H9 (cell line): ENCODE results near the gene NANOS1. TPM values are rescaled to one million over a fixed set of nuclear protein-coding genes. Genes with fewer than 3 reads are reported as not detected.
"Not testable (repeated sequence)": the region's sequence is repeated elsewhere in the genome, so short reads cannot be mapped to it uniquely, and the experiment has no call there.

Source experiments
- DNase-seq: peaks from one replicate; pipeline ENCODE4 v3.0.0-alpha.2; 2017
- H2AFZ ChIP-seq: one replicate; pipeline ENCODE4 v1.6.1; 2013; ENCODE audit warnings: mild to moderate bottlenecking, low read length, control low read depth, moderate library complexity
- H2AK5ac ChIP-seq: 2 replicates; pipeline ENCODE4 v1.6.1; 2013; ENCODE audit warnings: low read length, control low read depth, mixed read lengths; ENCODE audit not compliant: insufficient read length
- H2BK120ac ChIP-seq: one replicate; pipeline ENCODE4 v1.6.1; 2013; ENCODE audit warnings: low read depth, mild to moderate bottlenecking, low read length, control low read depth, inconsistent platforms; ENCODE audit not compliant: poor library complexity, severe bottlenecking
- H2BK12ac ChIP-seq: 2 replicates; pipeline ENCODE4 v1.6.1; 2013; ENCODE audit warnings: low read length, control low read depth, mixed read lengths, low read depth; ENCODE audit not compliant: insufficient read length
- H2BK15ac ChIP-seq: 2 replicates; pipeline ENCODE4 v1.6.1; 2013; ENCODE audit warnings: low read depth, low read length, control low read depth
- H2BK20ac ChIP-seq: one replicate; pipeline ENCODE4 v1.6.1; 2013; ENCODE audit warnings: low read depth, mild to moderate bottlenecking, low read length, control low read depth, inconsistent platforms; ENCODE audit not compliant: poor library complexity, severe bottlenecking
- H2BK5ac ChIP-seq: 2 replicates; pipeline ENCODE4 v1.6.1; 2013; ENCODE audit warnings: low read length, control low read depth, mixed read lengths; ENCODE audit not compliant: insufficient read length
- H3K14ac ChIP-seq: 2 replicates; pipeline ENCODE4 v1.6.1; 2013; ENCODE audit warnings: low read length, control low read depth; ENCODE audit not compliant: insufficient read depth
- H3K18ac ChIP-seq: 2 replicates; pipeline ENCODE4 v1.6.1; 2013; ENCODE audit warnings: low read depth, mild to moderate bottlenecking, mixed read lengths, low read length, control low read depth; ENCODE audit not compliant: insufficient read length
- H3K23ac ChIP-seq: 2 replicates; pipeline ENCODE4 v1.6.1; 2013; ENCODE audit warnings: low read length, control low read depth, mixed read lengths, low read depth; ENCODE audit not compliant: insufficient read length
- H3K23me2 ChIP-seq: 2 replicates; pipeline ENCODE4 v1.6.1; 2013; ENCODE audit warnings: low read depth, mild to moderate bottlenecking, mixed read lengths, low read length, control low read depth; ENCODE audit not compliant: insufficient read length, poor library complexity, severe bottlenecking
- H3K27ac ChIP-seq: 2 replicates; pipeline ENCODE4 v1.5.1; 2013; ENCODE audit warnings: low read length, control low read depth, mixed read lengths, low read depth; ENCODE audit not compliant: insufficient read length
- H3K27me3 ChIP-seq: 2 replicates; pipeline ENCODE4 v1.6.1; 2013; ENCODE audit warnings: low read length, control low read depth, inconsistent platforms; ENCODE audit not compliant: insufficient read depth
- H3K4ac ChIP-seq: 2 replicates; pipeline ENCODE4 v1.6.1; 2013; ENCODE audit warnings: low read depth, mild to moderate bottlenecking, control low read depth, inconsistent platforms, low read length, moderate library complexity
- H3K4me1 ChIP-seq: 2 replicates; pipeline ENCODE4 v1.6.1; 2013; ENCODE audit warnings: low read length, control low read depth, inconsistent platforms; ENCODE audit not compliant: insufficient read depth
- H3K4me2 ChIP-seq: 2 replicates; pipeline ENCODE4 v1.6.1; 2013; ENCODE audit warnings: low read length, control low read depth, mixed read lengths; ENCODE audit not compliant: insufficient read length, insufficient read depth
- H3K56ac ChIP-seq: 2 replicates; pipeline ENCODE4 v1.6.1; 2013; ENCODE audit warnings: low read depth, mild to moderate bottlenecking, mixed read lengths, low read length, control low read depth; ENCODE audit not compliant: insufficient read length
- H3K79me1 ChIP-seq: 2 replicates; pipeline ENCODE4 v1.6.1; 2013; ENCODE audit warnings: low read depth, mild to moderate bottlenecking, moderate library complexity, low read length, control low read depth, inconsistent platforms; ENCODE audit not compliant: insufficient read depth, poor library complexity, severe bottlenecking
- H3K79me2 ChIP-seq: 2 replicates; pipeline ENCODE4 v1.6.1; 2013; ENCODE audit warnings: low read length, control low read depth, inconsistent platforms; ENCODE audit not compliant: insufficient read depth
- H3K9ac ChIP-seq: 2 replicates; pipeline ENCODE4 v1.6.1; 2013; ENCODE audit warnings: low read length, control low read depth, mixed read lengths; ENCODE audit not compliant: insufficient read length; ENCODE audit errors: extremely low read depth
- H3K9me3 ChIP-seq: one replicate; pipeline ENCODE4 v1.6.1; 2013; ENCODE audit warnings: low read depth, low read length, inconsistent platforms; ENCODE audit not compliant: control insufficient read depth
- H3T11ph ChIP-seq: one replicate; pipeline ENCODE4 v1.6.1; 2013; ENCODE audit warnings: mild to moderate bottlenecking, low read length, control low read depth, inconsistent platforms
- H4K20me1 ChIP-seq: one replicate; pipeline ENCODE4 v1.6.1; 2013; ENCODE audit not compliant: control insufficient read depth, insufficient read length, insufficient read depth
- H4K5ac ChIP-seq: 2 replicates; pipeline ENCODE4 v1.6.1; 2013; ENCODE audit warnings: low read depth, mild to moderate bottlenecking, mixed read lengths, low read length, control low read depth; ENCODE audit not compliant: insufficient read length
- H4K8ac ChIP-seq: replicated peaks from 2 replicates; pipeline ENCODE4 v1.6.1; 2013; ENCODE audit warnings: low read length, control low read depth, mixed read lengths, low read depth; ENCODE audit not compliant: insufficient read length
- H4K91ac ChIP-seq: 2 replicates; pipeline ENCODE4 v1.6.1; 2013; ENCODE audit warnings: low read depth, mild to moderate bottlenecking, moderate library complexity, mixed read lengths, low read length, control low read depth; ENCODE audit not compliant: insufficient read length
- H3K27ac Mint-ChIP-seq, 3 experiments: 2 replicates in 2 of 3; 3 replicates in 1 of 3; pipeline ENCODE4 v1.8.0; 2020 to 2021; ENCODE audit warnings: mixed read lengths in 3 of 3, mild to moderate bottlenecking in 1 of 3, moderate library complexity in 1 of 3
- H3K27me3 Mint-ChIP-seq: 2 replicates; pipeline ENCODE4 v1.8.0; 2021; ENCODE audit warnings: low read depth, mild to moderate bottlenecking, moderate library complexity, mixed read lengths
- H3K36me3 Mint-ChIP-seq, 3 experiments: 2 replicates in 2 of 3; 3 replicates in 1 of 3; pipeline ENCODE4 v1.8.0; 2020 to 2021; ENCODE audit warnings: low read depth in 3 of 3, mixed read lengths in 3 of 3; ENCODE audit not compliant: insufficient read depth in 1 of 3
- H3K4me1 Mint-ChIP-seq, 2 experiments: 2 replicates each; pipeline ENCODE4 v1.8.0; 2020; ENCODE audit warnings: mixed read lengths in 2 of 2
- H3K4me3 Mint-ChIP-seq, 2 experiments: 2 replicates in 1 of 2; 3 replicates in 1 of 2; pipeline ENCODE4 v1.8.0; 2020 to 2021; ENCODE audit warnings: mild to moderate bottlenecking in 2 of 2, mixed read lengths in 2 of 2, moderate library complexity in 1 of 2
- H3K9me3 Mint-ChIP-seq, 2 experiments: 2 replicates in 1 of 2; 3 replicates in 1 of 2; pipeline ENCODE4 v1.8.0; 2020; ENCODE audit warnings: mild to moderate bottlenecking in 2 of 2, mixed read lengths in 2 of 2, moderate library complexity in 1 of 2
- CTCF ChIP-seq: fragments of 200-600 bp; sonication (generic); conservative IDR thresholded peaks from 3 replicates; pipeline ENCODE4 v1.8.0; 2021; ENCODE audit warnings: antibody characterized with exemption, mild to moderate bottlenecking
- WGBS: extraction: QIAGEN DNeasy Blood & Tissue Kit; methylation state at CpG from one replicate; pipeline ENCODE4 v1.1.7; 2013; ENCODE audit warnings: missing lambda C conversion rate, low lambda C conversion rate, mixed read lengths; ENCODE audit not compliant: insufficient read length; ENCODE audit errors: extremely low coverage; 5-methylcytosine and 5-hydroxymethylcytosine counted together
- total RNA-seq: library from RNA; stranded (reverse); gene quantifications from 2 replicates; pipeline ENCODE4 v1.2.1, GENCODE V29; 2021

NANOS1 gene
- total RNA-seq, 1 experiment from 2014 or later = 4.5 TPM

GRCh38 chr10:119026301-119027110 lies 3.0 kb upstream of the NANOS1 start:
- Mint-ChIP-seq H3K4me3 (peak overlapping the region in 1 of 2 experiments; percentile 9; a peak in 1 of 5 replicates), H3K4me1 (peaks cover 24 to 34% of the 10 kb centered on the region in 2 experiments), H3K9me3 (no peaks in the 10 kb centered on the region), H3K27ac (no peak overlapping the region; a peak in 1 of 7 replicates), H3K27me3 (peaks cover 2% of the 10 kb centered on the region; the same call in 1 of the 2 replicates), H3K36me3 (no peaks in the 10 kb centered on the region)
- Histone ChIP-seq H3K4me1 (peaks cover 5% of the 10 kb centered on the region; the same call in 1 of the 2 replicates), H2AFZ (no peak overlapping the region), H2BK5ac (no peak overlapping the region), H3K4ac (no peak overlapping the region), H4K20me1 (no peaks in the 10 kb centered on the region), H3K79me2 (no peaks in the 10 kb centered on the region), H4K5ac (no peak overlapping the region), H3K23me2 (peaks cover 7% of the 10 kb centered on the region), H2BK20ac (no peak overlapping the region), H3K23ac (no peak overlapping the region), H3K18ac (no peak overlapping the region), H3K56ac (no peak overlapping the region), H3K9me3 (no peaks in the 10 kb centered on the region), H2BK15ac (no peak overlapping the region), H2BK120ac (no peak overlapping the region), H4K8ac (no peak overlapping the region), H3K14ac (no peak overlapping the region), H2AK5ac (no peak overlapping the region), H3K79me1 (no peaks in the 10 kb centered on the region), H4K91ac (no peak overlapping the region), H2BK12ac (no peak overlapping the region), H3K27ac (no peak overlapping the region), H3K27me3 (no peaks in the 10 kb centered on the region), H3T11ph (no peak overlapping the region), H3K9ac (no peak overlapping the region), H3K4me2 (no peak overlapping the region)
- no peak for DNase-seq
- no peak for TF ChIP-seq CTCF
- whole genome bisulfite sequencing = no CpG with 5 or more reads among the region's 18 CpGs

GRCh38 chr10:119028445-119028899 lies 1.0 kb upstream of the NANOS1 start:
- not testable (repeated sequence) for H3K23ac ChIP-seq, H3K4me1 ChIP-seq, H2AK5ac ChIP-seq, H2BK120ac ChIP-seq, H2BK15ac ChIP-seq, H2AFZ ChIP-seq, H3K14ac ChIP-seq, H3T11ph ChIP-seq, H3K56ac ChIP-seq, DNase-seq, H4K91ac ChIP-seq, H3K9me3 Mint-ChIP-seq, H3K27me3 ChIP-seq, H3K27ac ChIP-seq, H3K4ac ChIP-seq, H3K27me3 Mint-ChIP-seq, H2BK12ac ChIP-seq, H2BK20ac ChIP-seq, H4K20me1 ChIP-seq, H3K9ac ChIP-seq, H4K8ac ChIP-seq, H3K79me1 ChIP-seq, H2BK5ac ChIP-seq, H3K27ac Mint-ChIP-seq, H3K79me2 ChIP-seq, H4K5ac ChIP-seq, H3K9me3 ChIP-seq, H3K23me2 ChIP-seq, H3K18ac ChIP-seq
- peak overlapping the region; percentile 62 for H3K4me2 ChIP-seq
- no CpG with 5 or more reads among the region's 10 CpGs for whole genome bisulfite sequencing
- H3K4me1 Mint-ChIP-seq = peaks cover 24 to 30% of the 10 kb centered on the region in 2 experiments
- peak overlapping the region; percentile 59 to 79 for H3K4me3 Mint-ChIP-seq
- peaks cover 0 to 11% (median 0%) of the 10 kb centered on the region in 3 experiments; a peak in 2 of 7 replicates for H3K36me3 Mint-ChIP-seq
